ENCODE data around the gene VDAC1.
"Not testable (repeated sequence)": the region's sequence is repeated elsewhere in the genome, so short reads cannot be mapped to it uniquely, and the experiment has no call there.

DNA sequence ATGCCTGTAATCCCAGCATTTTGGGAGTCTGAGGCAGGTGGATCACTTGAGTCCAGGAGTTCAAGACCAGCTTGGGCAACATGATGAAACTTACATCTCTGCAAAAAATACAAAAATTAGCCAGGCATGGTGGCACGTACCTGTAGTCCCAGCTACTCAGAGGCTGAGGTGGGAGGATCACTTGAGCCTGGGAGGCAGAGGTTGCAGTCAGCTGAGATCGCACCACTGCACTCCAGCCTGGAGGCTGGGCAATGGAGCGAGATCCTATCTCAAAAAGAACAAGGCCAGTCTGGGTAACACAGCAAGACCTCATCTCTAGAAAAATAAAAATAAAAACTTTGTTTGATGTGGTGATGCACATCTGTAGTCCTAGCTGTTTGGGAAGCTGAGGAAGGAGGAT, 67.1 kb downstream of the VDAC1 start:
- TF ChIP-seq, protein P1, sequence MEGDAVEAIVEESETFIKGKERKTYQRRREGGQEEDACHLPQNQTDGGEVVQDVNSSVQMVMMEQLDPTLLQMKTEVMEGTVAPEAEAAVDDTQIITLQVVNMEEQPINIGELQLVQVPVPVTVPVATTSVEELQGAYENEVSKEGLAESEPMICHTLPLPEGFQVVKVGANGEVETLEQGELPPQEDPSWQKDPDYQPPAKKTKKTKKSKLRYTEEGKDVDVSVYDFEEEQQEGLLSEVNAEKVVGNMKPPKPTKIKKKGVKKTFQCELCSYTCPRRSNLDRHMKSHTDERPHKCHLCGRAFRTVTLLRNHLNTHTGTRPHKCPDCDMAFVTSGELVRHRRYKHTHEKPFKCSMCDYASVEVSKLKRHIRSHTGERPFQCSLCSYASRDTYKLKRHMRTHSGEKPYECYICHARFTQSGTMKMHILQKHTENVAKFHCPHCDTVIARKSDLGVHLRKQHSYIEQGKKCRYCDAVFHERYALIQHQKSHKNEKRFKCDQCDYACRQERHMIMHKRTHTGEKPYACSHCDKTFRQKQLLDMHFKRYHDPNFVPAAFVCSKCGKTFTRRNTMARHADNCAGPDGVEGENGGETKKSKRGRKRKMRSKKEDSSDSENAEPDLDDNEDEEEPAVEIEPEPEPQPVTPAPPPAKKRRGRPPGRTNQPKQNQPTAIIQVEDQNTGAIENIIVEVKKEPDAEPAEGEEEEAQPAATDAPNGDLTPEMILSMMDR (IDR thresholded peaks at IDR 0.05), result not testable (repeated sequence)
- not testable (repeated sequence) for TF ChIP-seq EZH2phosphoT487 (IDR thresholded peaks at IDR 0.05)
